Placental epithelial cell (primary cell): ENCODE results near the gene GCM1. TPM values are rescaled to one million over a fixed set of nuclear protein-coding genes. Genes with fewer than 3 reads are reported as not detected.

ENCODE experiments used
- small RNA-seq: library from RNA; depleted of rRNA; stranded (forward); fragments of <200 nt; gene quantifications from one replicate; pipeline ENCODE3, GENCODE V24; 2012
- total RNA-seq: library from RNA; depleted of rRNA; stranded (reverse); fragments of >200 nt; gene quantifications from 2 replicates; pipeline ENCODE4 v1.2.3, GENCODE V29; 2012

The GCM1 gene
- total RNA-seq = not detected in 2 replicates

GRCh38 chr6:53148684-53149083 is at the start of gene GCM1:
Gene GCM1 (minus strand): TSS chr6:53148841. CDS start chr6:53145632, 3,209 bp downstream.

Small RNAs within 50 kb of the gene (small RNA-seq; reads per million reads assigned to genes)
- not detected for gene RN7SL244P
- not detected for gene RNU6-464P

Other genes starting within 250 kb of the GCM1 start
- not detected in 2 replicates for gene GSTA3, start 239.1 kb downstream of the GCM1 start, total RNA-seq
- 26.5 and 51.0 TPM in 2 replicates for gene GSTA4, start 153.6 kb downstream of the GCM1 start, total RNA-seq
- gene CILK1, start 87.0 kb downstream of the GCM1 start, total RNA-seq = 8.2 and 11.0 TPM in 2 replicates
- 41.6 and 44.4 TPM in 2 replicates for gene FBXO9, start 83.4 kb downstream of the GCM1 start, total RNA-seq
- 131 and 143 TPM in 2 replicates for gene ELOVL5, start 200.1 kb upstream of the GCM1 start, total RNA-seq